HL-60 (cell line): Measurements from ENCODE around the gene ARHGEF11.
A peak's percentile ranks its signal among the peaks of the same experiment; 100 is the strongest.

Experiments
- DNase-seq, 2 experiments: peaks; one replicate each; pipeline ENCODE4 v3.0.0-alpha.2; 2010 to 2020; ENCODE audit warnings: low read depth in 1 of 2, low spot score in 1 of 2
- H3K27ac ChIP-seq: fragments of 250-450 bp; sonication (Bioruptor Pico); replicated peaks from 2 replicates; pipeline ENCODE4 v1.5.1; 2020; ENCODE audit warnings: mild to moderate bottlenecking, moderate library complexity
- H3K27me3 ChIP-seq: fragments of 250-450 bp; sonication (Bioruptor Pico); 2 replicates; pipeline ENCODE4 v1.5.1; 2021; ENCODE audit warnings: mild to moderate bottlenecking, moderate library complexity; ENCODE audit not compliant: insufficient read depth, poor library complexity, severe bottlenecking
- H3K4me3 ChIP-seq: replicated peaks from 2 replicates; pipeline ENCODE4 v1.5.1; 2011; ENCODE audit warnings: mild to moderate bottlenecking, control low read depth, low read length; ENCODE audit not compliant: insufficient read depth
- CTCF ChIP-seq: IDR thresholded peaks from one replicate; pipeline ENCODE4 v1.5.1; 2011; ENCODE audit warnings: low read length, control low read depth, inconsistent platforms; ENCODE audit not compliant: insufficient read depth
- GABPA ChIP-seq: IDR thresholded peaks from 2 replicates; pipeline ENCODE4 v1.6.1; 2012; ENCODE audit warnings: low read depth
- POLR2AphosphoS5 ChIP-seq: IDR thresholded peaks from 2 replicates; pipeline ENCODE4 v1.6.1; 2012; ENCODE audit warnings: low read depth
- REST ChIP-seq: IDR thresholded peaks from 2 replicates; pipeline ENCODE4 v1.6.1; 2012; ENCODE audit warnings: low read depth; ENCODE audit not compliant: insufficient replicate concordance
- SPI1 ChIP-seq: IDR thresholded peaks from 2 replicates; pipeline ENCODE4 v1.6.1; 2012; ENCODE audit warnings: low read depth, mild to moderate bottlenecking, borderline replicate concordance

The ARHGEF11 gene

GRCh38 chr1:156921053-156921529 is 124.5 kb downstream of the ARHGEF11 start:
- TF ChIP-seq REST (no peak), SPI1 (no peak), CTCF (no peak), POLR2AphosphoS5 (no peak), GABPA (no peak)
- Histone ChIP-seq H3K4me3 (no peak overlapping the region), H3K27me3 (peaks cover 69% of the 10 kb centered on the region), H3K27ac (no peak overlapping the region)
- no peak for DNase-seq

GRCh38 chr1:156920233-156921052 is 125.1 kb downstream of the ARHGEF11 start, which contains the start of gene LRRC71:
LRRC71 (plus strand) TSS chr1:156920632; CDS start chr1:156920804, 172 bp downstream.
- DNase-seq = peak; percentile 21 to 45
- H3K4me3 ChIP-seq = no peak within 1 kb of the TSS
- H3K27me3 ChIP-seq = peaks cover 65% of the 10 kb centered on the region
- H3K27ac ChIP-seq = no peak within 1 kb of the TSS
- TF ChIP-seq SPI1 (no peak), POLR2AphosphoS5 (no peak), GABPA (no peak), REST (no peak), CTCF (no peak)

GRCh38 chr1:156914440-156914856 is 131.1 kb downstream of the ARHGEF11 start:
- TF ChIP-seq GABPA = no peak
- H3K27me3 ChIP-seq = peaks cover 10% of the 10 kb centered on the region
- no peak overlapping the region for H3K27ac ChIP-seq
- H3K4me3 ChIP-seq = no peak overlapping the region
- DNase-seq = no peak

GRCh38 chr1:156913809-156914387 is 131.6 kb downstream of the ARHGEF11 start:
- no peak overlapping the region for H3K4me3 ChIP-seq
- H3K27me3 ChIP-seq = peaks cover 5% of the 10 kb centered on the region
- TF ChIP-seq SPI1 (no peak), GABPA (no peak), POLR2AphosphoS5 (no peak), REST (no peak), CTCF (no peak)
- no peak overlapping the region for H3K27ac ChIP-seq
- no peak for DNase-seq
